DOHH2 (cell line): ENCODE data around the gene ZNF786.
"Not testable (repeated sequence)": the region's sequence is repeated elsewhere in the genome, so short reads cannot be mapped to it uniquely, and the experiment has no call there.

Source experiments
- H3F3A ChIP-seq: fragments of 200-600 bp; sonication (generic), shearing (Covaris generic); 2 replicates; pipeline ENCODE4 v1.6.0; 2016; ENCODE audit warnings: antibody characterized with exemption, mild to moderate bottlenecking; ENCODE audit not compliant: control insufficient read depth, insufficient read depth
- H3K27ac ChIP-seq: fragments of 200-600 bp; sonication (generic); 2 replicates; pipeline ENCODE4 v1.5.1; 2014; ENCODE audit warnings: low read depth, mild to moderate bottlenecking, low read length, moderate library complexity
- H3K27me3 ChIP-seq: fragments of 200-600 bp; sonication (generic); 2 replicates; pipeline ENCODE4 v1.6.1; 2014; ENCODE audit warnings: mild to moderate bottlenecking, low read length, mixed read lengths; ENCODE audit not compliant: control insufficient read depth
- H3K36me3 ChIP-seq: fragments of 200-600 bp; sonication (generic); 2 replicates; pipeline ENCODE4 v1.6.1; 2014; ENCODE audit warnings: mild to moderate bottlenecking, low read length, moderate library complexity, mixed read lengths; ENCODE audit not compliant: control insufficient read depth
- H3K4me1 ChIP-seq: fragments of 200-600 bp; sonication (generic); 2 replicates; pipeline ENCODE4 v1.6.1; 2014; ENCODE audit warnings: mild to moderate bottlenecking, low read length, mixed read lengths; ENCODE audit not compliant: control insufficient read depth
- H3K4me2 ChIP-seq: fragments of 200-600 bp; sonication (generic); 2 replicates; pipeline ENCODE4 v1.6.0; 2014; ENCODE audit warnings: mild to moderate bottlenecking, low read length, moderate library complexity
- H3K4me3 ChIP-seq: fragments of 200-600 bp; sonication (generic); 2 replicates; pipeline ENCODE4 v1.5.1; 2014; ENCODE audit warnings: mild to moderate bottlenecking, low read length, mixed read lengths
- H3K79me2 ChIP-seq: fragments of 200-600 bp; sonication (generic); 2 replicates; pipeline ENCODE4 v1.6.1; 2014; ENCODE audit warnings: mild to moderate bottlenecking, low read length, mixed read lengths; ENCODE audit not compliant: control insufficient read depth
- H3K9me2 ChIP-seq: fragments of 200-600 bp; sonication (generic); replicated peaks from 2 replicates; pipeline ENCODE4 v1.6.1; 2014; ENCODE audit warnings: mild to moderate bottlenecking, low read length, mixed read lengths; ENCODE audit not compliant: control insufficient read depth
- H3K9me3 ChIP-seq: fragments of 200-600 bp; sonication (generic); 2 replicates; pipeline ENCODE4 v1.6.1; 2014; ENCODE audit warnings: antibody characterized with exemption, low read length, mixed read lengths; ENCODE audit not compliant: control insufficient read depth, insufficient read depth
- H4K20me1 ChIP-seq: fragments of 200-600 bp; sonication (generic); 2 replicates; pipeline ENCODE4 v1.6.0; 2014; ENCODE audit warnings: low read depth, mild to moderate bottlenecking, antibody characterized with exemption, low read length, moderate library complexity; ENCODE audit not compliant: control insufficient read depth, insufficient read depth
- CTCF ChIP-seq: fragments of 200-600 bp; sonication (generic); IDR thresholded peaks from one replicate; pipeline ENCODE4 v1.5.1; 2014; ENCODE audit warnings: antibody characterized with exemption, mild to moderate bottlenecking, low read depth, low read length; ENCODE audit not compliant: poor library complexity, severe bottlenecking
- EZH2phosphoT487 ChIP-seq: fragments of 200-600 bp; sonication (generic); IDR thresholded peaks from 2 replicates; pipeline ENCODE4 v1.6.1; 2017; ENCODE audit warnings: borderline replicate concordance, mild to moderate bottlenecking, antibody characterized with exemption, low read length, moderate library complexity, mixed read lengths

ZNF786 gene

GRCh38 chr7:149041350-149041749 is 49.2 kb downstream of the ZNF786 start:
- TF ChIP-seq EZH2phosphoT487 (no peak), CTCF (no peak)
- peaks cover 3% of the 10 kb centered on the region; the same call in 1 of the 2 replicates for H3F3A ChIP-seq
- peaks cover 11% of the 10 kb centered on the region; the same call in 1 of the 2 replicates for H3K27me3 ChIP-seq
- no peak overlapping the region for H3K4me3 ChIP-seq
- H3K9me2 ChIP-seq = no peaks in the 10 kb centered on the region
- no peak overlapping the region for H3K4me2 ChIP-seq
- no peaks in the 10 kb centered on the region for H3K79me2 ChIP-seq
- no peaks in the 10 kb centered on the region for H4K20me1 ChIP-seq
- H3K27ac ChIP-seq = no peak overlapping the region
- H3K9me3 ChIP-seq = peaks cover 12% of the 10 kb centered on the region
- no peaks in the 10 kb centered on the region for H3K4me1 ChIP-seq
- no peaks in the 10 kb centered on the region for H3K36me3 ChIP-seq

- not testable (repeated sequence) for H3K36me3 ChIP-seq
Observed at GRCh38 chr7:149038641-149039040, 51.9 kb downstream of the ZNF786 start.

GRCh38 chr7:149036676-149037075 is 53.8 kb downstream of the ZNF786 start:
- Histone ChIP-seq H3K4me1 (no peaks in the 10 kb centered on the region), H3F3A (no peaks in the 10 kb centered on the region)

More at GRCh38 chr7:149038641-149039040, 51.9 kb downstream of the ZNF786 start:
- H3K4me3 ChIP-seq, H3K9me2 ChIP-seq, H3K4me2 ChIP-seq, H4K20me1 ChIP-seq, H3K27ac ChIP-seq, H3K79me2 ChIP-seq, H3F3A ChIP-seq, H3K4me1 ChIP-seq, H3K27me3 ChIP-seq: not testable (repeated sequence)
- H3K9me3 ChIP-seq = peaks cover 15% of the 10 kb centered on the region

More at GRCh38 chr7:149036676-149037075, 53.8 kb downstream of the ZNF786 start:
- TF ChIP-seq EZH2phosphoT487 = no peak
- TF ChIP-seq CTCF = no peak
- Histone ChIP-seq H3K36me3 (no peaks in the 10 kb centered on the region), H3K9me2 (no peaks in the 10 kb centered on the region), H4K20me1 (no peaks in the 10 kb centered on the region), H3K9me3 (peaks cover 15% of the 10 kb centered on the region), H3K4me2 (no peak overlapping the region), H3K27ac (no peak overlapping the region), H3K79me2 (no peaks in the 10 kb centered on the region), H3K4me3 (no peak overlapping the region), H3K27me3 (peaks cover 5% of the 10 kb centered on the region; the same call in 1 of the 2 replicates)
